Activated CD4-positive, alpha-beta T cell treated with anti-CD3 and anti-CD28 coated beads, Interleukin-2, Interleukin-6, amounts not matched to agents 100 ng/mL and 50 ng/mL, durations not matched to agents 16 hours and 8 hours (primary cell): ENCODE measurements around the gene DDIT3.
"Not testable (repeated sequence)": the region's sequence is repeated elsewhere in the genome, so short reads cannot be mapped to it uniquely, and the experiment has no call there.

Experiments used
- DNase-seq: peaks from one replicate; pipeline ENCODE4 v3.0.0-alpha.2; 2020

The DDIT3 gene

GRCh38 chr12:57511588-57512325 is 8.6 kb downstream of the DDIT3 start:
- no peak for DNase-seq

GRCh38 chr12:57511161-57511560 is 9.2 kb downstream of the DDIT3 start:
- no peak for DNase-seq

DNA sequence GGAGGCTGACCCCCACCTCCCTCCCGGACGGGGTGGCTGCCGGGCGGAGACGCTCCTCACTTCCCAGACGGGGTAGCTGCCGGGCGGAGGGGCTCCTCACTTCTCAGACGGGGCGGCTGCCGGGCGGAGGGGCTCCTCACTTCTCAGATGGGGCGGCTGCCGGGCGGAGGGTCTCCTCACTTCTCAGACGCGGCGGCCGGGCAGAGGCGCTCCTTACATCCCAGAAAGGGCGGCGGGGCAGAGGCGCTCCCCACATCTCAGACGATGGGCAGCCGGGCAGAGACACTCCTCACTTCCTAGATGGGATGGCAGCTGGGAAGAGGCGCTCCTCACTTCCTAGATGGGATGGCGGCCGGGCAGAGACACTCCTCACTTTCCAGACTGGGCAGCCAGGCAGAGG is 12.5 kb downstream of the DDIT3 start:
- DNase-seq, result not testable (repeated sequence)

- DNase-seq, result not testable (repeated sequence)
Observed at GRCh38 chr12:57506541-57506940, 13.8 kb downstream of the DDIT3 start.

GRCh38 chr12:57502311-57502969 is 17.9 kb downstream of the DDIT3 start:
- not testable (repeated sequence) for DNase-seq

DNA sequence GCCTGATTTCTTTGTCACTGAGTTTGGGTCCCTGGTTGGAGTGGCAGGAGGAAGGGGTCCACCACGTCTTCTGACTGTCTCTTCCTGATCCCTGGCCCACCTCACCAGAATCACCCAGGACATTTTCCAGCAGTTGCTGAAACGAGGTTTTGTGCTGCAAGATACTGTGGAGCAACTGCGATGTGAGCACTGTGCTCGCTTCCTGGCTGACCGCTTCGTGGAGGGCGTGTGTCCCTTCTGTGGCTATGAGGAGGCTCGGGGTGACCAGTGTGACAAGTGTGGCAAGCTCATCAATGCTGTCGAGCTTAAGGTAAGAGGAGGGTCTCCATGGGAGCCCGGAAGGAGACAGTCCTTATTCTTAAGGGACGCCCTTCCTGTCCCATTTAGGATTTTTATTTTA is 20.1 kb downstream of the DDIT3 start:
- DNase-seq, result no peak

DNA sequence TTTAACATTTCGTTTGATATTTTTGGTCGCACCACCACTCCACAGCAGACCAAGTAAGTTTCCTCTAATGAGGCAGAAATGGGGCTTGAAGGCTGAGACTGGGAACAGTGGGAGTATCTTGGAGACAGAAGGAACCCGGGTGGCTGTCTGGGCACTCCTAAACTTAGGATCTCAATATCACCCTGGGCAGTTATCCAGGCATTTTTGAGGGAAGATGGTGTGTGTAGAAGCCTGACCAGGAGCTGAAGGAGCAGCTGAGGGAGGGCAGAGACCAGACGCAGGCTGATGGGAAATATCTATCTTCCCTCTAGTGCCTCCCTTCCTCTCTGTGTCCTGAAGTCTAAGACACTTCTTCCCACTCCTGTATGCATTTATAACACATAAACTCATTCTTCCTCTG is 21.7 kb downstream of the DDIT3 start:
- no peak for DNase-seq

DNA sequence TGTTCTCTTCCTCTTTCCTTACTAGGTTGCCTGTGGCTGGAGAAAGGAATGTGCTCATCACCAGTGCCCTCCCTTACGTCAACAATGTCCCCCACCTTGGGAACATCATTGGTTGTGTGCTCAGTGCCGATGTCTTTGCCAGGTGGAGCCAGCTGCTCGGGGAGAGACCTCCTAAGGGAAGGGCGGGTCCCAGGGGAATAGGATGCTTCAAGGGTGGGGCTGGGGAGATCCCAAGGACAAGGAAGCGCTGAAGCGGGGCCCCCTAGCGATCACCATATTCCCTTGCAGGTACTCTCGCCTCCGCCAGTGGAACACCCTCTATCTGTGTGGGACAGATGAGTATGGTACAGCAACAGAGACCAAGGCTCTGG is 22.2 kb downstream of the DDIT3 start:
- no peak for DNase-seq

GRCh38 chr12:57497223-57498131 is 22.8 kb downstream of the DDIT3 start:
- no peak for DNase-seq

DNA sequence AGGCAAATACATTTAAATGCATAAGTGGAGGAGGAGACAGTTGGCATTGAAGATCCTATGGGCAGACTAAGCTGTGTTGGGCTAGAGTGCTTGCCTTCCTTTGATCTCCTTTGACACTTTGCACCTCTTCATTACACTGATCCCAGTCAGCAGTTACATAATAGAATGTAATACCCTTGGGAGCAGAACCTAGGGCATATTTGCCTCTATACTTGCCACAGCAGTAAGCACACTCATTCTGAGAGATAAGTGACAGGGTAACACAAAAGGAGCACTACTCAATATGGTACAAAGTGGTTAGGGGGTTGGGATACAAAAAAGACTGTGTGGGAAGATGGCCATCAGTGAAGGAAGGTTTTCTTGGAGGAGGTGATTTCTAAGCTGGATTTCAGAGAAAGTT is 23.5 kb downstream of the DDIT3 start:
- DNase-seq, result peak; percentile 30

DNA sequence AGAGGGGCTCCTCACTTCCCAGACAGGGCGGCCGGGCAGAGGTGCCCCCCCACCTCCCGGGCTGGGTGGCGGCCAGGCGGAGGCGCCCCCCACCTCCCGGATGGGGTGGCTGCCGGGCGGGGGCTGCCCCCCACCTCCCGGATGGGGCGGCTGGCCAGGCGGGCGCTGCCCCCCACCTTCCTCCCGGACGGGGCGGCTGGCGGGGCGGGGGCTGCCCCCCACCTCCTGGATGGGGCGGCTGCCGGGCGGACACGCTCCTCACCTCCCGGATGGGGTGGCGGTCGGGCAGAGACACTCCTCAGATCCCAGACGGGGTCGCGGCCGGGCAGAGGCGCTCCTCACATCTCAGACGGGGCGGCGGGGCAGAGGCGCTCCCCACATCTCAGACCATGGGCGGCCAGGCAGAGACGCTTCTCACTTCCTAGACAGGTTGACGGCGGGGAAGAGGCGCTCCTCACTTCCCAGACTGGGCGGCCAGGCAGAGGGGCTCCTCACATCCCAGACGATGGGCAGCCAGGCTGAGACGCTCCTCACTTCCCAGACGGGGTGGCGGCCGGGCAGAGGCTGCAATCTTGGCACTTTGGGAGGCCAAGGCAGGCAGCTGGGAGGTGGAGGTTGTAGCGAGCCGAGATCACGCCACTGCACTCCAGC is 25.1 kb downstream of the DDIT3 start:
- not testable (repeated sequence) for DNase-seq

GRCh38 chr12:57491393-57492280 is 28.7 kb downstream of the DDIT3 start:
- no peak for DNase-seq

DNA sequence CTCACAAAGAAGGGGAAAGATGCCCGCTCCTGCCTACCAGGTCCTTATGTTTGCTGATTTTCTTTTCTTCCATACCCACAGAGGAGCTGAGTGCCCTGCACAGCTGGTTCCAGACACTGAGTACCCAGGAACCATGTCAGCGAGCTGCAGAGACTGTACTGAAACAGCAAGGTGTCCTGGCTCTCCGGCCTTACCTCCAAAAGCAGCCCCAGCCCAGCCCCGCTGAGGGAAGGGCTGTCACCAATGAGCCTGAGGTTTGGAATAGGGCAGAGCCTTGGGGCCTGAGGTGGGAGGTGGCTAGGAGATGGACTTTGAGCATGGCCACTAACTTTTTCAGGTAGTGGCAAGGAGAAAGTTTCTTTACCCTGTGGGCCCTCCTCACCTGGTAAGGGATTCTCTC is 30.2 kb downstream of the DDIT3 start:
- no peak for DNase-seq

- no peak for DNase-seq
Observed at GRCh38 chr12:57489157-57489641, 31.1 kb downstream of the DDIT3 start.

DNA sequence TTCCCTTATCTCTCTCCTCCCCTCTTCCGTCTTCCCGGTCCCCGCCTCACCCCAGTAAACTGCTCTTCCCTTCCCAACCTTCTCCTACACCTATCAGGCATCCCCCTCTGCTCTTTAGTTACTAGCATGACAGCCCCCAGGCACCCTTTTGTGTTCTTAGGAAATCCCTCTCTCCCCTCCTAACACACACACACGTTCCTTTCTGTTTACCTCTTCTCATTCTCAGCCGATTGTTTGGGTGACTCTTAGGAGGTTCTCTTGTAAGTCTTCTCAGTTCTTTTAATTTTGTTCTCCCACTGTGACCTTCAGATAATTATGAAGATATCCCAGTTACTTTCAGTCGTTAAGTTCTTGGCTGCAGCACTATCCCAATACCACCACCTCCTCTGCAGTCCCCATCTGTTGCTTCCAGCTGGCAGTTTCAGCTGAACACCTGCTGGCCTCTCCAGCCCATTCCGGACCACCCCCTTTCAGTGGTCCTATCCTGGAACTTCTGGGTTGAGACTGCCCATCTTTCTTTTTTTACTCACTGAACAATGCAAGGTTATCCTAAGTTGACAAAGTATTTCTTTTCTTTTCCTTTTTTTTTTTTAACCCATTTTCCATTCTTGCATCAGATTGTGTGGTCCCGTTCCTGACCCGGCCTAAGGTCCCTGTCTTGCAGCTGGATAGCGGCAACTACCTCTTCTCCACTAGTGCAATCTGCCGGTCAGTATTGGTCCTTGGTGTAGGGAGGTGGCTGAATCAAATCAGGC is 31.7 kb downstream of the DDIT3 start:
- no peak for DNase-seq

DNA sequence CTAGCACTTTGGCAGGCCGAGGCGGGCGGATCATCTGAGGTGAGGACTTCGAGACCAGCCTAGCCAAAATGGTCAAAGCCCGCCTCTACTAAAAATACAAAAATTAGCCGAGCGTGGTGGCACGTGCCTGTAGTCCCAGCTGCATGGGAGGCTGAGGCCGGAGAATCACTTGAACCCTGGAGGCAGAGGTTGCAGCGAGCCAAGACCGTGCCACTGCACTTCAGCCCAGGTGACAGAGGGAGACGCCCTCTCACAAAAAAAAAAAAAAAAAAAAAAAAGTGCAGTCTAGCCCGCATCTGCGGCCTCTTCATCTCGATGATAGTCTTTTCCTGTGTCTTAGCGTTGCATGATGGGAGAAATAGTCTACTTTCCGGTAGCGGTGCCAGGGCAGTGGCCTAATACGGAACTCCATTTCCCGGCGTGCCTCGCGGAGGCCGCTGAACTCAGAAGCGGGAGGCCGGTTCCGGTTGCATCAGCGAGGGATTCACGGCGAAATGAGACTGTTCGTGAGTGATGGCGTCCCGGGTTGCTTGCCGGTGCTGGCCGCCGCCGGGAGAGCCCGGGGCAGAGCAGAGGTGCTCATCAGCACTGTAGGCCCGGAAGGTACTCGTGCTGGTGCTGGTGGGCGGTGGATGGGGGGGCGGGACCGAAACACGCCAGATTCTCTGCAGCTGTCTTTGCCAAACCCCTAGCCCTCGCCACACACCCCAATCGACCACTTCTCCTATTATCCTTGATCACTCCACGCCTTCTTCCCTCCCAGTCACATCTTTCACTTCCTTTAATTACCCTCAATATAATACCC is 32.5 kb downstream of the DDIT3 start, which contains the start of gene MARS1:
Gene MARS1, plus strand, starts transcription at position 472 of the 805 bp plus-strand sequence. Its CDS starts 23 bp downstream, at position 495.
- peak; percentile 97 for DNase-seq

DNA sequence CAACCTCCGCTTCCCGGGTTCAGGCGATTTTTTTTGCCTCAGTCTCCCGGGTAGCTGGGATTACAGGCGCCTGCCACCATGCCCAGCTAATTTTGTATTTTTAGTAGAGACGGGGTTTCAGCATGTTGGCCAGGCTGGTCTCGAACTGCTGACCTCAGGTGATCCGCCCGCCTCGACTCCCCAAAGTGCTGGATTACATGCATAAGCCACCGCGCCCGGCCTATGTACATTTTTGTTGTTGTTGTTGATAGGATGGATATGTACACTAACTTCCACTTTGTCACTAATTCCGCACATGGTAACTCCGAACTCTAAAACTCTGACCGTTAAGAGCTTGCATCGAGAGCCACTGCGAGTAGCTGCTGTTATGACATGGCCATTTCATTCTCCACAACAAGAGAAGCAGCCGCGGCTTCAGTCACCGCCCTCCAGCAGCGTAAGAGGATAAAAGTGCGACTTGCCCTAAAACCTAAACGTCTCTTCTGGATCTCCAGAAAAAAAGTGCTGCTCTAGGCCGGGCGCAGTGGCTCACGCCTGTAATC is 33.2 kb downstream of the DDIT3 start:
- DNase-seq, result no peak

GRCh38 chr12:57485695-57486094 is 34.6 kb downstream of the DDIT3 start:
- DNase-seq, result no peak

- no peak for DNase-seq
Observed at GRCh38 chr12:57483466-57483865, 36.8 kb downstream of the DDIT3 start.

DNA sequence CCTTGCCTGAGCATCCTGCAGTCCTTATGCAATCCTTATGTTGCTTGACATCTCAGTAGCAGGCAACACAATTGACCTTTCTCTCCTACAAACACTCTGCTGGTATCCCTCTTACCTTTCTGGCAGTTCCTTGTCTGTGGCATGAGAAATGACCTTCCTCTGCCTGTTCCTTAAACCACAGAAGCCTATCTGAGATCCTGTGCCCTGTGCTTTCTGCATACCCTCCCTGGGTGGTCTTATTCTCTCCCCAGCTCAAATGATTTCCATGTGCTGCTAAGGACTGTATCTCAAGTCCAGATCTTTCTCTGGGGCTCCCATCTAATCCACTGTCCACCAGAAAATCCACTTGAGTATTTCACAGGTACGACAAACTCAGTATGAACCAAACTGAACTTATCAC is 38.6 kb downstream of the DDIT3 start:
- no peak for DNase-seq
